ENCODE measurements around the gene CDH23. TPM values are rescaled to one million over a fixed set of nuclear protein-coding genes. Genes with fewer than 3 reads are reported as not detected.

CDH23 gene
- total RNA-seq, 1 experiment from 2014 or later = 0.02 TPM

DNA sequence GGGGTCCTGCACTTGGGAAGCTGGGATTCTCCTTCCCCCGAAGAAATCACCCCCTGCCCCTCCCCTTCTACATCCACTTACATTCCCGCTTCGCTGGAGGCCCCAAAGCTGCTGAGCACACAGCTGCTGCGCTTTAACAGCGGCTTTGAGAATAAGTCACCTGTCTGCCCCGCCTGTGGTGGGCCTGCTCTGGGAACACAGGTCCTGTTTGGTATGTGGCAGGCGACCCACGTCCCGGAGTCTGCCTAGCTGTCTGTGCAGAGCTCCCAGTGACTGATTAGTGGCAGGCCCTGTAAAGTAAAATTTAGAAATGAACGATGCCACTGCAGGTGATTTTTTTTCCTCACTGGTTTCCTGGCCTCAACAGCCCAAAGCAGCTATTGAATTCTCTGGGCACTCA is 47.0 kb downstream of the CDH23 start:
- Mint-ChIP-seq H3K9me3 (ENCODE audit: unreplicated experiment) (no peaks in the 10 kb centered on the region), H3K4me1 (ENCODE audit: insufficient read depth, unreplicated experiment) (no peaks in the 10 kb centered on the region), H3K4me3 (ENCODE audit: unreplicated experiment) (no peak overlapping the region), H3K27ac (ENCODE audit: low read depth, unreplicated experiment) (no peak overlapping the region), H3K27me3 (ENCODE audit: insufficient read depth, unreplicated experiment) (peaks cover 23% of the 10 kb centered on the region), H3K36me3 (ENCODE audit: insufficient read depth, unreplicated experiment) (no peaks in the 10 kb centered on the region)
- intact Hi-C loops (cut with micrococcal nuclease) = no loop called here
- ChIA-PET CTCF (no interaction called here), POLR2A (no interaction called here)
- DNase-seq (ENCODE audit: unreplicated experiment) = no peak
- TF ChIP-seq, protein P1, sequence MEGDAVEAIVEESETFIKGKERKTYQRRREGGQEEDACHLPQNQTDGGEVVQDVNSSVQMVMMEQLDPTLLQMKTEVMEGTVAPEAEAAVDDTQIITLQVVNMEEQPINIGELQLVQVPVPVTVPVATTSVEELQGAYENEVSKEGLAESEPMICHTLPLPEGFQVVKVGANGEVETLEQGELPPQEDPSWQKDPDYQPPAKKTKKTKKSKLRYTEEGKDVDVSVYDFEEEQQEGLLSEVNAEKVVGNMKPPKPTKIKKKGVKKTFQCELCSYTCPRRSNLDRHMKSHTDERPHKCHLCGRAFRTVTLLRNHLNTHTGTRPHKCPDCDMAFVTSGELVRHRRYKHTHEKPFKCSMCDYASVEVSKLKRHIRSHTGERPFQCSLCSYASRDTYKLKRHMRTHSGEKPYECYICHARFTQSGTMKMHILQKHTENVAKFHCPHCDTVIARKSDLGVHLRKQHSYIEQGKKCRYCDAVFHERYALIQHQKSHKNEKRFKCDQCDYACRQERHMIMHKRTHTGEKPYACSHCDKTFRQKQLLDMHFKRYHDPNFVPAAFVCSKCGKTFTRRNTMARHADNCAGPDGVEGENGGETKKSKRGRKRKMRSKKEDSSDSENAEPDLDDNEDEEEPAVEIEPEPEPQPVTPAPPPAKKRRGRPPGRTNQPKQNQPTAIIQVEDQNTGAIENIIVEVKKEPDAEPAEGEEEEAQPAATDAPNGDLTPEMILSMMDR (IDR thresholded peaks at IDR 0.05; ENCODE audit: unreplicated experiment) = no peak
- no TSS peak for BruUV-seq (replicated peaks)

- BruUV-seq (replicated peaks) = no TSS peak
- Mint-ChIP-seq H3K36me3 (ENCODE audit: insufficient read depth, unreplicated experiment) (no peaks in the 10 kb centered on the region), H3K27me3 (ENCODE audit: insufficient read depth, unreplicated experiment) (peaks cover 23% of the 10 kb centered on the region), H3K27ac (ENCODE audit: low read depth, unreplicated experiment) (no peak overlapping the region), H3K4me1 (ENCODE audit: insufficient read depth, unreplicated experiment) (no peaks in the 10 kb centered on the region), H3K9me3 (ENCODE audit: unreplicated experiment) (no peaks in the 10 kb centered on the region), H3K4me3 (ENCODE audit: unreplicated experiment) (no peak overlapping the region)
- POLR2A ChIA-PET = interaction anchor here (0.8 to 1.1 kb wide), 2 partner anchors 12 to 14 kb away, joined by 3 read pairs; no protein-coding TSS in a partner anchor
- intact Hi-C loops (cut with micrococcal nuclease) = no loop called here
- CTCF ChIA-PET = interaction anchor here (0.5 to 1.0 kb wide), 3 partner anchors 14 to 176 kb away, joined by 3 to 4 read pairs (median 3); no protein-coding TSS in a partner anchor
- TF ChIP-seq, protein P1 (IDR thresholded peaks at IDR 0.05; ENCODE audit: unreplicated experiment) = no peak
- no peak for DNase-seq (ENCODE audit: unreplicated experiment)
Observed at GRCh38 chr10:71444284-71445054, 47.7 kb downstream of the CDH23 start.

- intact Hi-C loops (cut with micrococcal nuclease) = no loop called here
- Mint-ChIP-seq H3K9me3 (ENCODE audit: unreplicated experiment) (no peaks in the 10 kb centered on the region), H3K4me3 (ENCODE audit: unreplicated experiment) (no peak overlapping the region), H3K27ac (ENCODE audit: low read depth, unreplicated experiment) (no peak overlapping the region), H3K36me3 (ENCODE audit: insufficient read depth, unreplicated experiment) (no peaks in the 10 kb centered on the region), H3K4me1 (ENCODE audit: insufficient read depth, unreplicated experiment) (no peaks in the 10 kb centered on the region), H3K27me3 (ENCODE audit: insufficient read depth, unreplicated experiment) (peaks cover 38% of the 10 kb centered on the region)
- no TSS peak for BruUV-seq (replicated peaks)
- TF ChIP-seq, protein P1 (IDR thresholded peaks at IDR 0.05; ENCODE audit: unreplicated experiment) = no peak
- ChIA-PET POLR2A (no interaction called here), CTCF (no interaction called here)
- peak; percentile 18 for DNase-seq (ENCODE audit: unreplicated experiment)
Observed at GRCh38 chr10:71447676-71448075, 51.0 kb downstream of the CDH23 start.

DNA sequence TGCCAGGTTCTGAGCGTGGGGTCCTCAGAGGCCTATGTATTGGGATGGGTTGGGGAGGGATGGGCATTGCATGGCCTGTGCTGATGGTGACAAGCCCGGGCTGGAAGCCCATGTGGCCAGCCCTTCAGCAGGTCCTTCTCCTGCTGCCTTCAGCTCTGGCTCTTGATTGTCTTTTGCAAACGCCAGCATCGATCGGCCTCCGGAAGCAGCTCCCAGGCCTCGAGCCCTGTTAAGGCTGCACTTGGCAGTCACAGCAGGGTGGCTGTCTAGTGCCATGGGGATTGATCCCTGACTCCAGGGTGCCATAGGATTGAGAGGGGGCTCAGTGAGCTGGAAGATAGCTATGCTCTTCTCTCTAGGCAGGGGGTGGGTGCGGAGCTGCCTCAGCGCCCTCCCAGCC is 51.4 kb downstream of the CDH23 start:
- CTCF ChIA-PET = no interaction called here
- H3K4me3 Mint-ChIP-seq (ENCODE audit: unreplicated experiment) = no peak overlapping the region
- TF ChIP-seq, protein P1 (IDR thresholded peaks at IDR 0.05; ENCODE audit: unreplicated experiment) = no peak
- no peak overlapping the region for H3K27ac Mint-ChIP-seq (ENCODE audit: low read depth, unreplicated experiment)
- intact Hi-C loops (cut with micrococcal nuclease) = no loop called here
- H3K36me3 Mint-ChIP-seq (ENCODE audit: insufficient read depth, unreplicated experiment) = no peaks in the 10 kb centered on the region
- H3K9me3 Mint-ChIP-seq (ENCODE audit: unreplicated experiment) = no peaks in the 10 kb centered on the region
- POLR2A ChIA-PET = no interaction called here
- H3K4me1 Mint-ChIP-seq (ENCODE audit: insufficient read depth, unreplicated experiment) = no peaks in the 10 kb centered on the region
- H3K27me3 Mint-ChIP-seq (ENCODE audit: insufficient read depth, unreplicated experiment) = peaks cover 43% of the 10 kb centered on the region
- BruUV-seq (replicated peaks) = no TSS peak
- DNase-seq (ENCODE audit: unreplicated experiment) = no peak
